Neural progenitor cell (in vitro differentiated cells): ENCODE data around the gene HYPK.

Source experiments
- CTCF ChIP-seq: fragments of 200-600 bp; sonication (generic); IDR thresholded peaks from 2 replicates; pipeline ENCODE4 v1.5.1; 2017; ENCODE audit warnings: antibody characterized with exemption, mild to moderate bottlenecking
- EZH2 ChIP-seq: fragments of 200-600 bp; sonication (generic); IDR thresholded peaks from 2 replicates; pipeline ENCODE4 v1.6.1; 2017; ENCODE audit warnings: antibody characterized with exemption, mild to moderate bottlenecking, moderate library complexity
- EZH2phosphoT487 ChIP-seq: fragments of 200-600 bp; sonication (generic); IDR thresholded peaks from 2 replicates; pipeline ENCODE4 v1.6.1; 2017; ENCODE audit warnings: antibody characterized with exemption

GRCh38 chr15:43789409-43789808, 11.0 kb upstream of the HYPK start:
- TF ChIP-seq CTCF: no peak
- no peak for TF ChIP-seq EZH2phosphoT487
- TF ChIP-seq EZH2: no peak
